ENCODE data around the gene LTBR.

Gene LTBR

DNA sequence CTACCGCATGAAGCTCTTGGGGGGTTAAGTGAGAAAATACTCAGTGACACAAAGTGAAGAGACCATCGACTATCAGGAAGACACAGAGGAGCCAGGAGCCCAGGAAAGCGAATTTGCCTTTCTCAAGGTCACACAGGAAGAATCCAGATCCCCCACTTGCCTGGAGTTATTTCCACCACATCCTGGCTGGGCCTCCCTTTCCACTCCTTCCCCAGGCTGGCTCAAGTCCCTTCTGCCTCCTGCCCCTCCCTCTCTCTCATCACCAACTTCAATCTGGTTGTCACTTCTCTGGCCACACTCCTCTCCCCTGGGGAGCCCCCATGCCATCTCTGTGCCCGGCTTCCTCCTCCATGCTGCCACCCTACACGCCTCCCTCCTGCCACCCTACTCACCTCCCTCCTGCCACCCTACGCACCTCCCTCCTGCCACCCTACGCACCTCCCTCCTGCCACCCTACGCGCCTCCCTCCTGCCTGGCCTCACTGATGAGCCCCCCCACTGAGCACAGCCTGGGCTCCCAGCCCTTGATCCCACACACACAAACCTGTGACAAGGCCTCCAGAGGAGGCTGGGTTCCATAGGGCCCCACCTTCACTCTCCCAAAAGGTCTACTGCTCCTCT is 14.9 kb upstream of the LTBR start:
- no peak for DNase-seq (ENCODE audit: low spot score)

DNA sequence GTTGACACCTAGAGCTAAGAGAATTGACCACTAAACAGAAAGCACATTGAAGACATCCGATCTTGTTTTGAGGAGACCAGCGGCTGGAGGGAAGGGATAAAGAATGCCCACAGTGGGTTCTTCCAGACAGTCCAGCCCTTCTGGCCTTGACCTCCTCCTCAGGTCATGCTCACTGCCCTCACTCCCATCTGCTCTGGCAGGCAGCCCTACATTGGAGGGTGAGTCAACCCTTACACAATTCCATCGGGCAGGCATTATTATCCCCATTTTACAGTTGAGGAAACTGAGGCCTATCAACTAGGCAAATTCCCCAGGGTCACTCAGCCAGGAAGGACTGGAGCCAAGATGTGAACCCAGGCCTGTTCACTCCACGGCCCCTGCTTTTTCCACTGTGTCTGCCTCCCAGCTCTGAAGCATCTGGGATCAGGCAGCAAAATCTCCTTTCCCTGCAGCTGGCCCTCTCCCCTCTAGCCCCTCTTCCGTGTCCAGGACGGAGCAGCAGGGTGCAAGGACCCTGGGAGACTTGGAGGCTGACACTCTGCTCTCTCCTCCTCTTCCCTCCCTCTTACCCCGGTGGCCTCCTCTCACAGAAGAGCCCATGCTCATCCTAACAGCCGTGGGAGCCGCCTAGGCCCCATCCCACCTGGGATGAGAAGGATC is 13.9 kb upstream of the LTBR start:
- no peak for DNase-seq (ENCODE audit: low spot score)

DNA sequence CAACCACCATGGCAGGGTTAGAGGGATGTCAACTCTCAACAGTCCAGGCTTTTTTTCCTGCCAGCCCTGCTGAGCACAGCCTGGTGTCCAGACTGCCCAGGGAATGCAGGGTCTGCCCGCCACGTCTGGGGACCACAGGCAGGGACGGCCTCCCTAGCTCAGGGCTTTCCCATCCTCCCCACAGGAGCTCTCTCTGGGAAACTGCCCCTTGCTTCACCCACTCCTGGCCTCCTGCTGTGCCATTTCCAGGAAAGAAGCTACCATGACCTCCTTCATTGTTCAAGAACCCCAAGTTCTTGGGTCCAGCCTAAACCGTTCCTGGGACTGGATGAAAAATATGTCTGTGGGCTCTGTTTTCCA is 13.4 kb upstream of the LTBR start:
- no peak for DNase-seq (ENCODE audit: low spot score)

DNA sequence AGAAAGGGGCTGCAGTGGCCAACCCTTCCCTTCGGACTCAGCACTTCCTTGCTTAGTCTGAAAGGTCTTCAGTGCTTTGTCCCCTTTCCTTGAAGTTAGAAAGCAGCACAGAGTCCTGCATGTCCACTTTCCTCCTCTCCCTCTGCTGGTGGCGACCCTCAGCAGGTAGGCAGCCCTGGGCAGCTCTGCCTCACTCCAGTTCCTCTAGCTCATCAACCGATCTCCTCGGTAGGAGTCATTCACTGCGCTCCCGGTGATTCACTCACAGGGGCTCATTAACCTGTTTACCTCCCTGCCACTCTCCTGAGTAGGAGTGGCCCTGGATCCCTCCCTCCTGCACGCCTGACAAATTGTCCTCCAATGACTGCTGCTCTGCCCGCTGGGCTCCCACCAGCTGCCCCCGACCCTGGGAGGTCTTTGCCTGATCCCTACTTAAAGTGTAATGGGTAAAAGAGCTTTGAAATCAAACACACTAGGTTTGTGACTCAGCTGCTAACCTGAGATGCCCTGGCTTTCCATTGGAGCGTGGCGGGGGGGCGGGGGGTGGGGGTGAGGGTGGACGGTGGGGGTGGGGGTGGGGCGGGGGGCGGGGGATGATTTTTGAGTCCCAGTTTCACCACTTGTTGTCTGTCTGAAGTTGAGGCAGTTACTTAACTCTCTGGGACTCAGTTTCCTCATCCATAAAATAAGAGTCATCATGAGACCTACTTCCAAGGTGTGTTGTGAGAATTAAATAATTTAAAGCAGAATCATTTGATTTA is 12.8 kb upstream of the LTBR start:
- DNase-seq (ENCODE audit: low spot score): no peak

DNA sequence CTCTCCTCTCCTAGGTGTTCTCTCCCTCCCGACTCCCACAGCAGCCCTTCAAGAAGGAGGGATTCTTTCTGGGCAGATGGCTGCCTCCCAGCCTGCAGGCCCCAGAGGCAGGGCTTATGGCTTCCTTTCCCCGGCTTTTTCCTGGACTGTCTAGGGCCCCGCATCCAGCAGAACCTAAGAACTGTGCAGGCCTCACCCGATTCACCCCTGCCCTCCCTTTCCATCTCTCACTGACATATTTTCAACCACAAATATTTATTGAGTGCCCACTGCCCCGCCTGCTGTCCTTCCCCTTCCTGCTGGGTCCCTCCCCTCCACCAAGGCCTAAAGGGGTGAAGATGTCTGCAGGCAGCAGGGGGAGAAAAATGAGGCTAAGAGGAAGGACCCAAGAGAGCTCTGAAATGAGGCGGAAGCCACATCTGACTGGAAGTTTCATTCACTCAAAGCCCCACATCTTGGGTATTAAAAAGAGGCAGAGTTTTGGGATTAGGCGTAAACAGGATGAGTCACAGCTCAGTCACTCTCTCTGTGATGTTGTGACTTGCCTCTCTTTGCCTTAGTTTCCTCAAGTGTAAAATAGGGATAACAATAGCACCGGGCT is 11.5 kb upstream of the LTBR start:
- no peak for DNase-seq (ENCODE audit: low spot score)

DNA sequence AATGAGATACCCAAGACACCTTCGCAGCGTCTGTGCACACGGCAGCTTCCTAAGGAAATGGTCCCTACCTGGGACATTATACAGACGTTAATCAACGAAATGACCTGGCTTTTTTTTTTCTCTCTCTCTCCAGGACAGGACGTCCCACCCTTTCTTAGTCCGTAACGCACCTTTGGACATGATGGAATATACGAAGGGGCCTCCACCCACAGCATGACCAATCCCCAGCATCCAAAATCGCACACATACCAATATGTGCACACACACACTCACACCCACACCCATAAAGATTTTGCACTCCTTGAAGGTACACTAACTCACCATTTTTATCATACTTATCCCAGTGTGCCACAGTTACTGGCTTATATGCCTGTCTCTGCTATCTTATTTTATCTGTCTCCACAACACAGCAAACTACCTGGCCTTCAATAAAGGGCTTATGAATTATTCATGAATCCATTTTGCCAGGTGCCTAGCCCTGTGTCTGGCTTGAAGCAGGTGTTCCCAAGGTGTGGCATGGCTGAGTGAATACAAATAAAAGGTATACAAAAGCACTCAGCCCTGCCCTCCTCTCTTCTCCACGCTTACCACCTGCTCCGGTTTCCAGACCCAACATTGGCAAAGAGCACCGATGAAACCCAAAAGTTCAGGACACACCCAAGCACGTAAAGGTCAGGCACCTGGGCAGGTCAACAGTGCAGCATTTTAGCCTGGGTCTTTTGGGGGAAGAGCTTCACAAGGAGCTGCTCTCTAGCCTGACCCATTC is 10.8 kb upstream of the LTBR start:
- no peak for DNase-seq (ENCODE audit: low spot score)

DNA sequence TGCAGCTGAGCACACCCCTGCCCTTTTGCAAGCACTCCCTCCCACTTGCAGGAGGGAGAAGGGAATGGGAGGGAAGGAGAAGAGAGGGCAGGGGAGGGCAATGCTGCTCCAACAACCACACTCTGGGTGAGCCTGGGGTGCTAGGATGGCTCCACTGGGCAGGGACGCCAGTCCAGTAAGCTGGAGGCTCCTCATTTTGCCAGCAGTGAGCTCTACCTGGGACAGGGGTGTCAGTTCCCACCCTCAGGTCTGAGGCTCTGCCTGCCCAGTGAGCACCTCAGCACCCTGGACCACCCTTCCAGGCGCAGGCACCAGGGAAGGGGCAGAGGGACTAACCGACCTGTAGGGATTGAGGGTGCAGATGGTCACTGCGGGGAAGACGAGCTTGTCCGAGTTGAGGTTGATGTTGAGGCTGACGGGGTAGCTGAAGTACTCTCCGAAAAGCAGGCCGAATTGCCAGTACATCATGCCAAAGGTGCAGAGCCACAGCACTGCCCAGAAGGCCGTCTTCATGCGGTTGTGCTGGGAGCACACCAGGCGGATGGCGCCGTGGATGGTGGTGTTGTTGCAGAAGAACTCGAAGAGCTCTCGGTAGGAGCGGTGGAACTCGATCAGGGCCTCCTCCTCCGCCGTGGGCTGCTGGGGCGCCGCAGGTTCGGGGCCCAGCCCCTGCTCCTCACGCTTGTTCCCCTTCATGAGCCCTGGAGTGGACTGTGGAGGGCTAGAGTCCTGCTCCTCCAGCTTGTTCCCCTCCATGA is 9.8 kb upstream of the LTBR start:
- no peak for DNase-seq (ENCODE audit: low spot score)

DNA sequence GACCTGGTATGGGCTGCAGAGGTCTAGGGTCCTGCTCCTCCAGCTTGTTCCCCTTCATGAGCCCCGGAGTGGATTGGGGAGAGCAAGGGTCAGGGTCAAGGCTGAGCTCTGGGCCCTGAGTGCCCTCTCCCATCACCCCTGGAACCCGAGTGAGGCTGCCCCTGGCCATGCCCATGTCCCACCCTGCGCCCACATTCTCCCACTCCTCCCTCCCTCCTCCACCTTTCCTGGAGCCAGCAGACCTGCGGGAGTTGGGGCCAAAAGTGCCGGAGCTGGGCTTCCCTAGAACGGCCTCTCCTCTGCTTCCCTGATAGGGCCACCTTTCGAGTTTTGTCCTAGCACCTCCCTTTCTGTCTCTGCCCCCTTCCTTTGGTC is 9.2 kb upstream of the LTBR start:
- no peak for DNase-seq (ENCODE audit: low spot score)

DNA sequence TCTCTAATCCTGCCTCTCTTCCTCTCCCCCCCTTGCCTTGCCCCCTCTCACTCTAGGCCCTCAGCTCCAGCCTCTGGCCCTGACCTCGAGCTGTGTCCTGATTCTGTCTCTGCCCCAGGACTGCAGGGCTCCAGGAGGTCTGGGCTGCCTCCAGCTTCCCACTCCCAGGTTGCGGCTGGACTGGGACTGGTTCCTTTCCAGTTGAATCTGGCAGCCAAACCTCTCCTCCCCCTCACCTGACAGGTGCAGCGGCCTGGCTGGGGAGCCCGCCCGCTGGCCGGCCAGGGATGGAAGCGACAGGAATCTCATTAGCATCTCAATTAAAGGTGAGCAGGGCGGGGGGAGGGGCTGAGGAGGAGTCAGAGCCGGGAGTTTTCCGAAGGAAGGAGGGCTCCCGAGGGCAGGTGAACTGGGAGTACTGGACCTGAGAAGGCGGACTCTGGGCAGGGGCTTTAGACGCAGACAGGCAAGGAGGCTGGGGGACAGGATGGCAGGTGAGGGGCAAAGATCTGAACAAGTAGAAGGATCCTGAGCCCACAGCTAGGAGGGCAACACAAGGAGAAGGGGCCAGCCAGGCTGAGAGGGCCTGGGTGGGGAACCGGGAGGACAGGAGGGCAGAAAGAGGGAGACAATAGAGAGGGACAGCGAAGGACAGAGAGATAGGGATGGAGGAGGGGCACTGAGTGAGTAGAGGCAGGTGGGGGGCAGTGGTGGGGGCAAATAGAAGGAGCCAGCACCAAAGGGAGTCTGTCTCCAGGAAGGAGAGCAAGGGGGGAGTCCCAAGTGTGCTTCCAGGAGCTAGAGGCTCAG is 8.5 kb upstream of the LTBR start, which contains the start of gene SCNN1A:
Gene SCNN1A (minus strand): TSS at position 295 of the 810 bp plus-strand sequence. CDS start 780 bp downstream, outside the sequence.
- DNase-seq (ENCODE audit: low spot score): no peak

DNA sequence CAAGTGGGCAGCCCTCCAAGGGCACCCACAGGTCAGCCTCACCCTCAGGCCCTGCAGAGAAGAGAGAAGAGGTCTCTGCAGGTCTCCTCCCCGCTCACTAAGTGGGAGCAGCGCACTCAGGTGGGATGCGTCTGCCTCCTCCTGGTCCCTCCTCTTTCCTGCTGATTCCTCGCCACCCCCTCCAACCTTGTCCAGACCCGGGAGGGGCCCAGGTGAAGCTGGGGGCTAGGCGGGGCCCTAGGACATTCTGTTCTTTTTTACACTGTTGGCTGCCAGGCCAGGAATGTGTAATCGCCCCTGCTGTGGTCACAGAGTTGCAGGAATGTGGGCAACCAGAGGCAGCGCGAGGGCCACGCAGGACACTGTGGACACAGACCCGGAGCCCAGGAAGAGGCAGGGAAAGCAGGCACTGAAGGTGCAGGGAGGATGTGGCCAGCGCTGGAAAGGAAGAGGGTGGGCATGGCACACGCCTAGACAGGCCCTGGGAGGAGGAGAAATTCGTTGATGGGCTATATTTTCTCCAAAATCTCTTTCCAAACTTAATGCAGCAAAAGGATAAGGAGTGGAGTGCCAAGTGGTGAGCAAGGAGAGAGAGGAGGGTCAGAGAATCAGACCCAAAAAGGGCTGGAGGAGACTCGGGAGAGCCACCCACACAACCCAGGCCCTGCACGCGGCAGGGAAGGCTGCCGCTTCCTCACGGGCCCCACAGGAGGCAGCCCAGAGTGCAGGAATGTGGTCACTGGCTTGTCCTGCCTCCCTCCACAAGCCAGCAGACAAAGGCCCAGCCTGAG is 7.7 kb upstream of the LTBR start:
- no peak for DNase-seq (ENCODE audit: low spot score)

DNA sequence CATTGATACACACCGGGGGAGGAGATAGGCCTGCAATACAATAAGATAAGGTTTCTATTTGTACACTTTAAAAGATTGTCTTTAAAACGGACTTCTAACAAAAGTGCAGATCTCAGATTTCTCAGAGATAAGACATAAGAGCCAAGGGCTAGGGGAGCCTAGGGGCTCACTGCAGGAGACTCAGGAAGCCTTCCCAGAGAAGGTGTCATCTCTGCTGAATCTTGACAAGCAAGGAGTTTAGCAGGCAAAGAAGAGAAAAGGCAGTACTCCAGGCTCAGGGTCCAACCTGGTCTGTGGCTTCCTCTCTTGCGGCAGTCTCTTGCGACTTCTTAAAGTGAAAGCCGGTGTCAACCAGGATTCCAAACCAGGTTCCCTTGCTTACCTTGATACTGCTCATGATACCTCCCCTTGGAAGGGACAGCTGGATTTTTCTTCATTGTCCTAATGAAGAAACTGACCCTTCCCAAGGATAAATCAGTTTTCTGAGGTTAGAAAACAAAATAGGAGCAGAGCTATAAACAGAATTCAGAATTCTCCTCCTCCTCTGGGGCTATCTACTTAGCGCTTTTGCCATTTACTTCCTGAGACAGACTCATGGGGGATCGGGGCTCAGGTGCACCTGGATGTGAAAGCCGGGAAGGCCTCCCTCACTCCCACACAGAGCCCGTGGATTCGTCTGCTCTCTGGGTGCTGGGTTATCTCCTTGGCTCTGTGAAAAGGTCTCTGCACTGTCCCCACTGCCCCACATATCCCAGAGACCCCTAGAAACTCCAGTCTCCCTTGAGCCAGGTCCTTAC is 6.9 kb upstream of the LTBR start:
- no peak for DNase-seq (ENCODE audit: low spot score)

DNA sequence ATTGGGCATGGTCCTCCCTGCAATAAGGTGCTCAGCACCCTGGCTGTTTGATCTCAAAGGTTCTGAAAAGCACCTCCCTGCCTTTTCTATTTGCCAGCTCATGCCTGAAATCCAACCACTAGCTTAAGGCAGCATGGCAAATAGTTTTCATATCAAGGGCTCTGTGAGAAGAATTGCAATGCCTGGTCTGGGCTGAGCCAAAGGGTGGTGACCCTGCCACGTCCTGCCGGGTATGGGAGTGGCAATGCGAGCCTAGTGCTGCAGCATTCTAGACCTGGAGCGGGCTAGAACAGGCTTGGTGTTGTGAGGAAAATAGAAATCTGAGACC is 6.3 kb upstream of the LTBR start:
- DNase-seq (ENCODE audit: low spot score): no peak

DNA sequence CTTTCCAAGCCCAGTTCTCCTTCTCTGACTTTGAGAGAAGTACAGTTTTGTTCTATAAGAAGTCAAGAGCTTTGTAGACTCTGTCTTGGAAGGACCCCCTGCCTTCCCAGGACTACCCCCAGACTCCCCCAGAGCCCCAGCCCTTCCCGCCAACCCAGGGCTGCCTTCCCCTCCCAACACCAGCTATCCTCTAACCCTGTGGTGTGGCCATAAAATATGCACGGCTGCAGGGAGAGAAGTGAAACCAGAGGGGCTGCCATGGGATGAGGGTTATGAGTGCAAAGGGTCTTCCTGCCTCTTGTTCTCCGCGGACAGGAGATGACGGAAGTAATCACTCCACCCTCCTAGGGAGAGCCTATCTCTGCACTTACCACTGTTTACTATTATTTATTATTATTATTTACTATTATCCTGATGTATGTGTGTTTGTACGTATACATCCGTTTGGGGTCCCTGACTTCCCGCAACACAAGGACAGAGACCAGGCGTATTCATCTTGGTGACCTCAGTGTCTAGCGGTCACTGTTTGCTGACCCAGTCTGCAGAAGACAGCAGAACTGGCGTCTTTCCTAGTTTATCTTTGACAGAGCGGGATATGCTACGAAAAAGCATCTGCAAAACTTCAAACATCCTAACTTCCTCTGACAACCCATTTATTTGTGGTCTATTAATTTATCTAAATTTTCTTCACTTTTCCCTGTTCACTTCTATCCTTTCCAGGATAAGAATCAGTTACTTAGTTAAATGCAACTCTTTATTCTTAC is 5.1 kb upstream of the LTBR start:
- no peak for DNase-seq (ENCODE audit: low spot score)

DNA sequence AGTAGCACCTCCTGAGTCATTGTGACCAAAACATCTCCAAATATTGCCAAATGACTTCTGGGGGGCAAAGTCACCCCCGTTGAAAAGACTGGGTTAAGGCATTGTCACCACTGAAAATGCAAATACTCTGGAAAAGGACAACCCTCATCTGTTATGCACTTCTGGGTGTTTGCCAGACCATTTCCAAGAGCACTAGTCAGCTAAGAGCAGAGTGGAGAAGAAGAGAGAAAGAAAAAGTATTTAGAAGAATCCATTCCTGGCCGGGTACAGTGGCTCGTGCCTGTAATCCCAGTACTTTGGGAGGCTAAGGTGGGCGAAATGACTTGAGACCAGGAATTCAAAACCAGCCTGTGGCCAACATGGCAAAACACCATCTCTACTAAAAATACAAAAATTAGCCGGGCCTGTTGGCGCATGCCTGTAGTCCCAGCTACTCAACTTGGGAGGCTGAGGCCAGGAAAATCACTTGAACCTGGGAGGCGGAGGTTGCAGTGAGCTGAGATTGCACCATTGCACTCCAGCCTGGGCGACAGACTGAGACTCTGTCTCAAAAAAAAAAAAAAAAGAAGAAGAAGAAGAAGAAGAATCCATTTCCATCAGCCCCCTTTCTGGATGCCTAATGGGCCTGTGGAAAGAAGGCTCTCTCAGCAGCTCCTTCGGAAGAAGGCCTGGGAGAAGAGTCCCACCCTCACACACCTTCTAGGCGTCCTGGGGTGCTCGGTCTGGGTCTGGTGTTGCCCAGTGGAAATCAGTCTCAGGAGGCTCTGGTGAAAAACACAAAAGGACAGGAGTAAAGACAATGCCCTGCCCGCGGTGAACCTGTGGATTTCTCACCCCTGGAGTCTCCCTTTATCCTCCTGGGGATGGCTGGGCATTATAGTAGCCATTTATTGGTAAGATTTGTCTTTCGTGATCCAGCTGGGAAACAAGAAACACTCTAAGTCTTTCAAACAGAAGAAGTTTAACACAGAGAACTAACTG is 3.5 kb upstream of the LTBR start:
- DNase-seq (ENCODE audit: low spot score): no peak

DNA sequence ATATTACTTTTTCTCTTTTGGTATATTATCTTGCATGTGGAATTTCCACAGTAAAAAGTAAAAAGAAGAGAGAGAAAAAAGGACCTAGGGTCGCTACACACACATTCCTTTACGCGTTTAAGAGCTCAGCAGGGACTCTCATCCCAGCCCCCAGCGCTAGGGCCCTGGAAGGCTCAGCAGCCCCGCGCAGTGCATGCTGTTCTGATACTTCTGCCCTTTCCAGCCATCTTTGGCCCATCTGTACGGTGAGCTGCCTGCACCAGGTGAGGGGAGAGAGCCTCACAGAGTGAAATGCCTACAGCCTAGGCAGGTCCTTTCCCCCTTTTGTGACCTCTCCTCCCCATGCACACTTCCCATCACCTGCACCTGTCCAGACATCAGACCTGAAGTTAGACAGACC is 1.6 kb upstream of the LTBR start:
- no peak for DNase-seq (ENCODE audit: low spot score)

DNA sequence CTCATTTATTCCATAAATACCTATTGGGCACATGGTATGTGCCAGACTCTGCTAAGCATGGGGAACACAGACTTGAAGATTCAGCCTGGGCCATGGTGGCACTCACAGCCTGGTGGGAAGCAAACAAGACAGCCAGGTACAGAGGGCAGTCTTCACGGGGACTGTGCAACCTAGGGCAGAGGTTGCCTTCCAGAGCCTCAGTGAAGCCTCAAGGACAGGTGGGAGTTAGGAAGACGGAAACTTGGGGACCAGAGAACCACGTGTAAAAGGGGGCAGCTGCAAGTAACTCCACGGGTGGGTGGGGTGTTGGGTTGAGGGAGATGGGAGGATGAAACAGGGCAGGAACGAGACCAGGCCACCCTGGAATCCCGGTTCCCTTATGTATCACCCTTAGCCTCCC is 980 bp upstream of the LTBR start:
- no peak for DNase-seq (ENCODE audit: low spot score)

Measured in left forelimb (tissue), 1 donor.